Activated CD8-positive, alpha-beta T cell treated with anti-CD3 and anti-CD28 coated beads, Interleukin-2, amount 10 ng/mL, durations not matched to agents 7 days and 5 days (primary cell): ENCODE measurements around the gene CSTPP1. TPM values are rescaled to one million over a fixed set of nuclear protein-coding genes. Genes with fewer than 3 reads are reported as not detected.
"Not testable (repeated sequence)": the region's sequence is repeated elsewhere in the genome, so short reads cannot be mapped to it uniquely, and the experiment has no call there.

Experiments used
- ATAC-seq: fragments of 150-1000 bp; cut with Tn5 transposase; one replicate; pipeline ENCODE4 v1.10.0; 2021; ENCODE audit warnings: moderate library complexity
- CTCF ChIA-PET: fragments of 350-600 bp; sonication (Branson Sonifier 250); formaldehyde crosslinking; loops from one replicate; lab custom pipeline; 2021; ENCODE audit warnings: antibody characterized with exemption; lab: Charles Lee
- POLR2A ChIA-PET: fragments of 350-600 bp; sonication (Branson Sonifier 250); formaldehyde crosslinking; loops from one replicate; lab custom pipeline; 2021; ENCODE audit warnings: antibody characterized with exemption; lab: Charles Lee
- DNase-seq: peaks from one replicate; pipeline ENCODE4 v3.0.0-alpha.2; 2020
- H3K27ac Mint-ChIP-seq: one replicate; pipeline ENCODE4 v1.8.0; 2021; ENCODE audit warnings: mild to moderate bottlenecking, mixed read lengths
- H3K27me3 Mint-ChIP-seq: one replicate; pipeline ENCODE4 v1.8.0; 2021; ENCODE audit warnings: low read depth, mixed read lengths
- H3K36me3 Mint-ChIP-seq: one replicate; pipeline ENCODE4 v1.8.0; 2021; ENCODE audit warnings: low read depth, mixed read lengths
- H3K4me1 Mint-ChIP-seq: one replicate; pipeline ENCODE4 v1.8.0; 2021; ENCODE audit warnings: low read depth, mixed read lengths
- H3K4me3 Mint-ChIP-seq: one replicate; pipeline ENCODE4 v1.8.0; 2021; ENCODE audit warnings: mild to moderate bottlenecking, mixed read lengths
- H3K9me3 Mint-ChIP-seq: one replicate; pipeline ENCODE4 v1.8.0; 2022; ENCODE audit warnings: mixed read lengths; ENCODE audit not compliant: insufficient read depth
- total RNA-seq, 2 experiments: library from RNA; stranded (reverse); gene quantifications; one replicate each; pipeline ENCODE4 v1.2.3, GENCODE V29; 2021

The CSTPP1 gene
- total RNA-seq, 2 experiments from 2014 or later = 15.6 to 15.8 TPM

DNA sequence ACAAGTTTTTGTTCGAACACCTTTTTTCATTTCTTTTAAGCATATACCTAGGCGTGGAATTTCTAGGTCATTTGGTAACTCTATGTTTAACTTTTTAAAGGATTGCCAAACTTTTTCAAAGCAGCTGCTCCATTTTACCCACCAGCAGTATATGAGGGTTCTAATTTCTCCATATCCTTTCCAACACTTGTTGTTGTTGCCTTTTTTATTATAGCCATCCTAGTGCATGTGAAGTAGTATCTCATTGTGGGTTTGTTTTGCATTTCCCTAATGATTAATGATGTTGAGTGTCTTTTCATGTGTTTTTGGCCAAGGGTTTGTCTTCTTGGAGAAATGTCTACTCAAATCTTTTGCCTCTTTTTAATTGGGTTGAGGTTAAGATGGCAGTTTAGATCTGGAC is 24.5 kb downstream of the CSTPP1 start:
- Mint-ChIP-seq H3K27me3 (no peaks in the 10 kb centered on the region), H3K9me3 (peaks cover 4% of the 10 kb centered on the region), H3K4me3 (no peak overlapping the region), H3K36me3 (peaks cover 29% of the 10 kb centered on the region), H3K4me1 (no peaks in the 10 kb centered on the region), H3K27ac (no peak overlapping the region)
- ATAC-seq = no peak
- no peak for DNase-seq
- CTCF ChIA-PET = no interaction called here
- POLR2A ChIA-PET = no interaction called here

DNA sequence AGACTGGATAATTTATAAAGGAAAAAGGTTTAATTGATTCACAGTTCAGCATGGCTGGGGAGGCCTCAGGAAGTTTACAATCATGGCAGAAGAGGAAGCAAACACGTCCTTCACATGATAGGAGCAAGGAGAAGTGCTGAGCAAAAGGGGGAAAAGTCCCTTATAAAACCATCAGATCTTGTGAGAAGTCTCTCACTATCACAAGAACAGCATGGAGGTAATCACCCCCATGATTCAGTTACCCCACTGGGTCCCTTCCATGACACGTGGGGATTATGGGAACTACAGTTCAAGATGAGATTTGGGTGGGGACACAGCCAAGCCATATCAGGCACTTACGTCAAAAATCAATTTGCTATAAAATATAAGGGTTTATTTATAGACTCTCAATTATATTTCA is 25.3 kb downstream of the CSTPP1 start:
- DNase-seq, ATAC-seq, CTCF ChIA-PET: not testable (repeated sequence)

DNA sequence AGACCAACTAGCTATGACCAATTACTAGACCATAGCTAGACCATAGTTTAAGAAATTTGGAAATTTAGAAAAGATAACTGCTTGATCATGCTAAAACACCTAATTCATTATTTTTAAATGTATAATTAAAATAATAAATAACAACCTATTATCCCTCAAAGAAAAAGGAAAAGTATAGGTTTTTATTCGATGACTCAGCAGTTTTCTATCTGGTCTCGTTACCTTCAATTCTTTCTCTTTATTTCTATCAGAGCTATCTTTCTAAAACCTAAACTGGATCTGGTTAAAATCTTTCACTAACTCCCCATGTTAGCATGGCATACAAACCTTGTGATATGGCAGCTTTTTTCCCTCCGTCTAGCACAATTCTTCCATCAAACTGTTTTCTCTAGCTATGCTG is 27.3 kb downstream of the CSTPP1 start:
- Mint-ChIP-seq H3K27ac (no peak overlapping the region), H3K4me3 (no peak overlapping the region), H3K36me3 (peaks cover 25% of the 10 kb centered on the region), H3K4me1 (no peaks in the 10 kb centered on the region), H3K27me3 (no peaks in the 10 kb centered on the region), H3K9me3 (peaks cover 4% of the 10 kb centered on the region)
- ChIA-PET CTCF (interaction anchor here (2.0 kb wide), 1 partner anchor 21 kb away, joined by 6 read pairs; no protein-coding TSS in a partner anchor), POLR2A (no interaction called here)
- DNase-seq = no peak
- no peak for ATAC-seq

More for the DNA sequence above, 25.3 kb downstream of the CSTPP1 start:
- H3K9me3 Mint-ChIP-seq, H3K4me3 Mint-ChIP-seq, POLR2A ChIA-PET, H3K4me1 Mint-ChIP-seq, H3K27ac Mint-ChIP-seq, H3K27me3 Mint-ChIP-seq: not testable (repeated sequence)
- peaks cover 29% of the 10 kb centered on the region for H3K36me3 Mint-ChIP-seq

DNA sequence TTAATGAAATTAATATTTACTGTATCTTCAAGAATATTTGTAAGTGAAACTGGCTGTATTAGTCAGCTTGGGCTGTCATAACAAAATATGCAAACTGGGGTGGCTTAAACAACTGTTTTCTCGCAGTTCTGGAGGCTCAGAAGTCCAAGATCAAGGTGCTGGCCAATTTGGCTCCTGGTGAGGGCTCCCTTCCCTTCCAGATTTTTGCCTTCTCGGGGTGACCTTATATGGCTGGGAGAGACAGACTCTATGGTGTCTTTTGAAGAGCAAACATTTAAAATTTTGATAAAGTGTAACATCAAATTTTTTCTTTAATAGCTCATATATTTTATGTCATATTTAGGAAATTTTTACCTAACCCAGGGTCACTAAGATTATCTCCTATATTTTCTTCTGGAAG is 30.2 kb downstream of the CSTPP1 start:
- no peaks in the 10 kb centered on the region for H3K27me3 Mint-ChIP-seq
- POLR2A ChIA-PET = no interaction called here
- CTCF ChIA-PET = interaction anchor here (0.7 kb wide), 1 partner anchor 477 kb away, joined by 3 read pairs; no protein-coding TSS in a partner anchor

DNA sequence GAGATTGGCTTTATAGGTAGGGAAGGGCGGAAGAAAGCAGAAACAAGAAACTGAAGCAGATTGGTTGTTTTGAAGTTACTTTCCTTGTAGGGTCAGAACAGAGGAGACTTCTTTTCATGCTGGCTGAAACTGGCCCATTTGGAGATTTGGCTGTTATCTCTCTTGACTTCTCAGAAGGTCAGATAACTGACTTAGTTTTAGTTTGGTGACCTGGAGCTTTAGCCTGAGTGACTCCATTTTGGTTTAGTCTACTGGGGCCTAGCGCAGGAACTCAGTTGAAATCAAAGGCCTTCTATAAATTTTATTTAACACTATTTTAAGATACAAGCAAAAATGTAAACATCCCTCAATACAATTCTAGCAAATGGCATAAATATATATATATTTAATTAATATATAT is 31.4 kb downstream of the CSTPP1 start:
- DNase-seq (no peak), ATAC-seq (no peak)
- Mint-ChIP-seq H3K4me3 (no peak overlapping the region), H3K27me3 (no peaks in the 10 kb centered on the region), H3K9me3 (no peaks in the 10 kb centered on the region), H3K27ac (no peak overlapping the region), H3K36me3 (peaks cover 7% of the 10 kb centered on the region), H3K4me1 (no peaks in the 10 kb centered on the region)
- POLR2A ChIA-PET = no interaction called here
- CTCF ChIA-PET = no interaction called here

More for the DNA sequence above, 30.2 kb downstream of the CSTPP1 start:
- Mint-ChIP-seq H3K27ac (no peak overlapping the region), H3K4me1 (no peaks in the 10 kb centered on the region), H3K36me3 (peaks cover 10% of the 10 kb centered on the region), H3K4me3 (no peak overlapping the region), H3K9me3 (no peaks in the 10 kb centered on the region)
- no peak for ATAC-seq
- DNase-seq = no peak

DNA sequence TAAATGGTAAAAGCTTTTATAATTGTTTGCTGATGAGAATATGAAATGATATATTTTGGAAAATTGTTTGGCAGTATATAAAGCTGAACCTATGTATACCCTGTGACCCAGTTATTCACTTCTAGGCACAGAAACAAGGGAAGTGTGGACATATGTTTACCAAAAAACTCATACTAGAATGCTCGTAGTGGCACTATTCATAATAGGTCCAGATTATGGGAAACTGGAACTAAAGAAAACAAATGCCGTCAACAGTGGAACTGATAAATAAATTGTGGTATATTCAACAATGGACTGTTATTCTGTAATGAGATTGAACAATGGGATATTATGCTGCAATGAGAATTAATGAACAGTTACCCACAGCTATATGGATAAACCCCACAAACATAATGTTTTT is 32.8 kb downstream of the CSTPP1 start:
- Mint-ChIP-seq H3K27ac (no peak overlapping the region), H3K27me3 (no peaks in the 10 kb centered on the region), H3K9me3 (no peaks in the 10 kb centered on the region), H3K4me3 (no peak overlapping the region), H3K4me1 (no peaks in the 10 kb centered on the region), H3K36me3 (peaks cover 4% of the 10 kb centered on the region)
- ChIA-PET CTCF (no interaction called here), POLR2A (no interaction called here)
- ATAC-seq (no peak), DNase-seq (no peak)

DNA sequence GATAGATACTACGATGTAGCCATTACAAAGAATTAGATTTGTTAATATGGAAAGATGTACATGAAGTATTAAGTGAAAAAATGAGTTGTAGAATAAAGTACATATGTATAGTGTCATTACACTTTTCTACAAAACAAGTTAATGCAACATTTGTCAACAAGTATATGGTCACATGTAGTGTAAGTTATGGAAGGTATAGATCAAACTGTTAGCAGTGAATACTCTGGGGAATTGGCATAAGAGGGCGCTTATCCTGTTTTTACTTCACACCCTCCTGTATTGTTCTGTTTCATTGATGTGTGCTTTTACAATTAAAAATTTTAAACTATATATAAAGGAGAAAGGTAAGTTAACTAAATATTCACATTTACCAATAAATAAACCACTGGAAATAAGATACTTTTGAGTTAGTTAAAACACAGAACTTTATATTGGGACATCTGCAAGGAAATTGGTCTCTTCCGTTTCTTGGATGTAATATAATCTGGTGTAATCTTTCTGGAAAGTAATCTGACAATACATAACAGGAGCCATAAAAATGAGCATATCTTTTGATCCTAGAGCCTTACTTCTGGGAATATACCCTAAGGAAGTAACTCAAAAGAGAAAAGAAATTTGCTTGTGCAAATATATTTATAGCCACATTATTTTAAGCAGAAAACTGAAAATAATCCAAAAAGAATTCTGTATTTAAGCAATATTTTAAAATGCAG is 34.5 kb downstream of the CSTPP1 start:
- Mint-ChIP-seq H3K27ac (no peak overlapping the region), H3K27me3 (no peaks in the 10 kb centered on the region), H3K36me3 (no peaks in the 10 kb centered on the region), H3K4me1 (no peaks in the 10 kb centered on the region), H3K9me3 (no peaks in the 10 kb centered on the region), H3K4me3 (no peak overlapping the region)
- no peak for DNase-seq
- ATAC-seq = no peak
- ChIA-PET POLR2A (no interaction called here), CTCF (no interaction called here)

DNA sequence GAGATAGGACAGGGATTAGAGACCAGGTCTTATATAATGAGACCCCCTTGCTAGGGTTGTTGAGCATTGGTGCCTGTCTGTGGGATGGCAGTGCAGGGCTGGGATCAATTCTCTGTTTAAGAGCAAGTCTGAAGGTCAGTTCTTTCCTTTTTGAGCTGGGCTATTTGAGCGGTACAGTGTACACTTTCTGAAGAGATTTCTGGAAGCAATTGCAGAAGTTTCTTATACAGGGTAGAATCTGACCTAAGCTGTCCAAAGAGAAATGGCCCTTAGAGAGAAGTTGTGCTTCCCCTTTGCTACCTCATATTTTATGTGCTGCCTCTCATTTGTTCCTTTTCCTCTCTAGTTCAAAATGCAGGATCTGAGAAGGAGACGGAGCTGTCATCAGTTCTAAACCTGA is 35.8 kb downstream of the CSTPP1 start:
- Mint-ChIP-seq H3K27ac (no peak overlapping the region), H3K27me3 (no peaks in the 10 kb centered on the region), H3K4me1 (no peaks in the 10 kb centered on the region), H3K36me3 (no peaks in the 10 kb centered on the region), H3K4me3 (no peak overlapping the region), H3K9me3 (no peaks in the 10 kb centered on the region)
- ChIA-PET CTCF (no interaction called here), POLR2A (no interaction called here)
- ATAC-seq (no peak), DNase-seq (no peak)

DNA sequence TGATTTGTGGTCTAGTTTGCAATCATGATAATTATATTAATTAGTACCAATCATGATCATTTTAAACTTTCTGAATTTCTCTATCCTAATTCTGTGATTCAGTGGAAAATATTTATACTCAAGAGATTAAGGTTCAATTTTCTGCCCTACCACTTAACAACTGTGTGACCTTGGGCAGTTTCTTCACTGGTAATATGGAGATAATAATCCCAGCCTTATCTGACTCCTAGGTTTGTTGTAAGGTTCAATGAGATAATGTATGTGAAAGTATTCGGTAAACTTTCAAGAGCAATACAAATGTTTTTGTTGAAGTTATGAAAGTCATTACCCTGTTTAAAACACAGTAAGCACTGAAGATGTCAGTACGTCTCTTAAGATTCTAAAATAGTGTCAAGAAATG is 36.3 kb downstream of the CSTPP1 start:
- Mint-ChIP-seq H3K27me3 (no peaks in the 10 kb centered on the region), H3K4me3 (no peak overlapping the region), H3K9me3 (no peaks in the 10 kb centered on the region), H3K4me1 (no peaks in the 10 kb centered on the region), H3K36me3 (no peaks in the 10 kb centered on the region), H3K27ac (no peak overlapping the region)
- DNase-seq = no peak
- ChIA-PET CTCF (no interaction called here), POLR2A (no interaction called here)
- ATAC-seq = no peak

DNA sequence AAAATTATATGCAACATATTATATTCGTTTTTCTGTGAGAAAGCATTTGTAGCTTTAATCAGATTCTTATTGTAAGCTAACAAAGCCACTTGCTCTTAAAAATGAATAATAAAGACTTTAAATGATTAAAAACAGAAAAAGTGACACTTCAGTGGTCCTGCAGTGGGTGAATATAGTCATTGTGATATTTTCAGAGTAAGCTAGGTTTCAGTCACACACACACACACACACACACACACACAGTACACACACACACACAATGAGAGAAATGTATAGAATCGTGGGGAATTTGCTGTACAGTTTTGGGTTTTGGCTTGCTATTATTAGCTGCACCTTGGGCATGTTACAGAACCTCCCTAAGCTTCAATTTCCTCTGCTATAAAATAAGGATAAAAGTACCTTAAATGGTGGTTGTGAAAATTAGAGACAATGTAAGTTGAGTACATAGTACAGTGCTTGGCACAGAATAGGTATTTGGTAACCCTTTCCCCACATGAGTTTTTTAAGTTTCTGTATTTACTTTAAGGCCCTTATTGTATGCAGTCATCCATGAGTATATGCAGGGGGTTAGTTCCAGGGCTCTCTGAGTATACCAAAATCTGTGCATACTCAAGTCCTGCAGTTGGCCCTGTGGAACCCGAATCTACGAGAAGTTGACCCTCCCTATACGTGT is 39.8 kb downstream of the CSTPP1 start:
- ChIA-PET CTCF (no interaction called here), POLR2A (no interaction called here)
- DNase-seq (no peak), ATAC-seq (no peak)
- no peaks in the 10 kb centered on the region for H3K36me3 Mint-ChIP-seq
- H3K27me3 Mint-ChIP-seq = no peaks in the 10 kb centered on the region
- H3K9me3 Mint-ChIP-seq = no peaks in the 10 kb centered on the region
- H3K4me3 Mint-ChIP-seq = no peak overlapping the region
- H3K27ac Mint-ChIP-seq = no peak overlapping the region
- peaks cover 4% of the 10 kb centered on the region for H3K4me1 Mint-ChIP-seq

DNA sequence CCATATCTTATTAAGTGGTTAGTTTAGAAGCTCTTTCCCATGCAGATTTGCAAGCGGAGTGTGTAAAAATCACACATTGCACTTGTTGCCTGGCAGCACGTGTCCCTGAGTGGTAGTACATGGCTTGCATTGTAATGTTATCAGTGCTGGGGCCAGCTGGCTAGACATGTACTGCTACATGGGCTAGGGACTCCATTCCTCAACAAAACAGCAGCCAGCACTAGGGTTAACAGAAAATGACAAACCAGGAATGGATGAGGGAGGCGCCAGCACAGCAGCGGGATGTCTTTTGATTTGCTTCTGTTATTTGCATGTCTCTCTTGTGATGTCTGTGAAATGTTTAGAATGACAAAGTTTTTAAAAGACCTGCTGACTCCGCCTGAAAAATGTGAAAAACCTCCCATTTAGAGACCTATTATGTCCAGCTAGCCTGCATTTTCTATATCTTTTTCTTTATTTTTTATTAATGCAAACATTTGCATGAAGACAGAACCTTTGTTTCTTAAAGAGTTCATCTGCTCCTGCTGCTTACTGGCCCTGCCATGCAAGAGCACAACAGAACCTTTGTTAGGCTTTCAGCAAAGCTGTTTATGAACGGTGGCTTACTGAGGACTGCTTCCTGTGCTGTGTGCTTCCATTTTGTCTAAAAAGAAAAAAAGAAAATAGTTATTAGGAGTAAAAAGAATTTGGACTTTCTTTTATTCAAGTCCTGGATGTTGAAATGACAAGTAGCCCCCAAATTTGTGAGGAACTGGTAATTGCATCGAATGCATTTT is 40.7 kb downstream of the CSTPP1 start:
- Mint-ChIP-seq H3K27me3 (no peaks in the 10 kb centered on the region), H3K27ac (no peak overlapping the region), H3K4me3 (no peak overlapping the region), H3K4me1 (peaks cover 8% of the 10 kb centered on the region), H3K9me3 (no peaks in the 10 kb centered on the region), H3K36me3 (no peaks in the 10 kb centered on the region)
- POLR2A ChIA-PET = no interaction called here
- ATAC-seq (no peak), DNase-seq (no peak)
- CTCF ChIA-PET = no interaction called here

DNA sequence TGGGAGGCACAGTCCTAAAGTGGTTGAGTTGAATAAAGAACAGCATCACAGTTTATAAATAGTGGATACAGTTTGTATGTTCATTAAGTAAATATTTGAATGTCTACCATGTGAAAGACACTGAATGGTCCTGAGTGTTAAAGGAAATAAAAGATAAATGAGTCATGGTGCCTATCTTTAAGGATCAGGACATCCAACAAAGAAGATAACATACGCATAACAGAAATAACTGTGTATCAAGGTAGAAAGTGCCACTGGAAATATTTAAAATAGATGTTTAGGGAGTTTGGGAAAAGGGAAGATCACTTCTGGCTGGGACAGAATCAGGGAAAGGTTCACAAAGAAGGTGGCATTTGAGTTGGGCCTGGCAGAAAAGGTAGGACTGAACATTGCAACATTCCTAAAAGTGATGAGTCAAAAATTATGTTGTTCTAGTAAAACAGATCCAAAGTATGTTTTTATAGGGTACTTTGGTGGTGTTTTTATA is 41.5 kb downstream of the CSTPP1 start:
- no peaks in the 10 kb centered on the region for H3K9me3 Mint-ChIP-seq
- H3K36me3 Mint-ChIP-seq = no peaks in the 10 kb centered on the region
- DNase-seq (no peak), ATAC-seq (no peak)
- ChIA-PET POLR2A (no interaction called here), CTCF (no interaction called here)
- H3K4me3 Mint-ChIP-seq = no peak overlapping the region
- H3K4me1 Mint-ChIP-seq = peaks cover 8% of the 10 kb centered on the region
- no peak overlapping the region for H3K27ac Mint-ChIP-seq
- H3K27me3 Mint-ChIP-seq = peaks cover under 1% of the 10 kb centered on the region
